GM23338 (cell line): ENCODE results near the gene AFF1. TPM values are rescaled to one million over a fixed set of nuclear protein-coding genes. Genes with fewer than 3 reads are reported as not detected.
A peak's percentile ranks its signal among the peaks of the same experiment; 100 is the strongest.

Experiments
- ATAC-seq: fragments of 200-7000 bp; cut with Tn5 transposase; 3 replicates; pipeline ENCODE4 v1.9.1; 2020
- DNase-seq: peaks from one replicate; pipeline ENCODE4 v3.0.0-alpha.2; 2015; ENCODE audit warnings: low spot score
- H2AFZ ChIP-seq: fragments of 200-600 bp; sonication (generic); 2 replicates; pipeline ENCODE4 v1.8.0; 2016; ENCODE audit warnings: antibody characterized with exemption, mild to moderate bottlenecking, moderate library complexity
- H3F3A ChIP-seq: fragments of 200-600 bp; sonication (generic); replicated peaks from 2 replicates; pipeline ENCODE4 v1.8.0; 2017; ENCODE audit warnings: antibody characterized with exemption, mixed run types, low read depth
- H3K27ac ChIP-seq: fragments of 200-600 bp; sonication (generic); 2 replicates; pipeline ENCODE4 v1.6.1; 2016; ENCODE audit warnings: low read depth
- H3K27me3 ChIP-seq: fragments of 200-600 bp; sonication (generic); 2 replicates; pipeline ENCODE4 v1.8.0; 2016; ENCODE audit warnings: mild to moderate bottlenecking, mixed run types, moderate library complexity; ENCODE audit not compliant: insufficient read depth
- H3K36me3 ChIP-seq: fragments of 200-600 bp; sonication (generic); 2 replicates; pipeline ENCODE4 v1.8.0; 2016; ENCODE audit warnings: mild to moderate bottlenecking; ENCODE audit not compliant: insufficient read depth
- H3K4me1 ChIP-seq: fragments of 200-600 bp; sonication (generic); 2 replicates; pipeline ENCODE4 v1.8.0; 2016; ENCODE audit warnings: mild to moderate bottlenecking, moderate library complexity; ENCODE audit not compliant: insufficient read depth
- H3K4me2 ChIP-seq: fragments of 200-600 bp; sonication (generic); 2 replicates; pipeline ENCODE4 v1.7.1; 2017; ENCODE audit warnings: mixed run types
- H3K4me3 ChIP-seq: fragments of 200-600 bp; sonication (generic); 2 replicates; pipeline ENCODE4 v1.6.1; 2016; ENCODE audit warnings: mixed run types
- H3K79me2 ChIP-seq: fragments of 200-600 bp; sonication (generic); replicated peaks from 2 replicates; pipeline ENCODE4 v1.8.0; 2017; ENCODE audit warnings: mild to moderate bottlenecking; ENCODE audit not compliant: insufficient read depth
- H3K9me2 ChIP-seq: fragments of 200-600 bp; sonication (generic); 2 replicates; pipeline ENCODE4 v1.8.0; 2017; ENCODE audit not compliant: insufficient read depth
- H4K20me1 ChIP-seq: fragments of 200-600 bp; sonication (generic); replicated peaks from 2 replicates; pipeline ENCODE4 v1.8.0; 2017; ENCODE audit warnings: mild to moderate bottlenecking; ENCODE audit not compliant: insufficient read depth
- H3K27ac Mint-ChIP-seq: 2 replicates; pipeline ENCODE4 v1.8.0; 2020; ENCODE audit warnings: inconsistent platforms, mild to moderate bottlenecking, moderate library complexity, mixed read lengths
- H3K27me3 Mint-ChIP-seq: 3 replicates; pipeline ENCODE4 v1.8.0; 2022; ENCODE audit warnings: low read depth, mild to moderate bottlenecking, moderate library complexity, mixed read lengths, inconsistent platforms; ENCODE audit not compliant: insufficient read depth, poor library complexity
- H3K36me3 Mint-ChIP-seq: 3 replicates; pipeline ENCODE4 v1.8.0; 2021; ENCODE audit warnings: low read depth, mild to moderate bottlenecking, inconsistent platforms, moderate library complexity, mixed read lengths
- H3K4me1 Mint-ChIP-seq: 3 replicates; pipeline ENCODE4 v1.8.0; 2020; ENCODE audit warnings: mild to moderate bottlenecking, inconsistent platforms, mixed read lengths
- H3K4me3 Mint-ChIP-seq: 3 replicates; pipeline ENCODE4 v1.8.0; 2021; ENCODE audit warnings: moderate library complexity, mild to moderate bottlenecking, inconsistent platforms, mixed read lengths
- H3K9me3 Mint-ChIP-seq: 3 replicates; pipeline ENCODE4 v1.8.0; 2020; ENCODE audit warnings: moderate library complexity, mild to moderate bottlenecking, inconsistent platforms, mixed read lengths
- EZH2 ChIP-seq: fragments of 200-600 bp; sonication (generic); IDR thresholded peaks from one replicate; pipeline ENCODE4 v1.8.0; 2017; ENCODE audit warnings: antibody characterized with exemption, mild to moderate bottlenecking, low read depth; ENCODE audit not compliant: unreplicated experiment
- JUNB ChIP-seq: IDR thresholded peaks from one replicate; pipeline ENCODE4 v1.6.1; 2016; ENCODE audit warnings: antibody characterized with exemption; ENCODE audit not compliant: unreplicated experiment
- POLR2AphosphoS5 ChIP-seq: IDR thresholded peaks from 2 replicates; pipeline ENCODE4 v1.6.1; 2016; ENCODE audit warnings: antibody characterized with exemption, low read depth
- REST ChIP-seq: IDR thresholded peaks from one replicate; pipeline ENCODE4 v1.6.1; 2018; ENCODE audit warnings: antibody characterized with exemption; ENCODE audit not compliant: unreplicated experiment
- ZNF331 ChIP-seq: fragments of 250-450 bp; sonication (Bioruptor Pico); IDR thresholded peaks from 2 replicates; pipeline ENCODE4 v1.5.0; 2020; ENCODE audit warnings: low read depth, mild to moderate bottlenecking, moderate library complexity
- polyA plus RNA-seq: library from polyadenylated mRNA; unstranded; fragments of >200 nt; fragmentation: Nextera tagmentation; extraction: Ambion mirVana; gene quantifications from 2 replicates; pipeline ENCODE4 v1.2.1, GENCODE V29; 2016
- total RNA-seq: library from RNA; depleted of rRNA; stranded (reverse); fragments of >200 nt; shearing (Covaris generic); gene quantifications from 2 replicates; pipeline ENCODE4 v1.2.3, GENCODE V29; 2014
- TF ChIP-seq, protein P1 (sequence below): IDR thresholded peaks from 2 replicates; pipeline ENCODE4 v1.6.1; 2016; ENCODE audit warnings: antibody characterized with exemption
- TF ChIP-seq, protein P2 (sequence below): fragments of 250-450 bp; sonication (Bioruptor Pico); IDR thresholded peaks from 2 replicates; pipeline ENCODE4 v1.5.0; 2020; ENCODE audit warnings: mild to moderate bottlenecking, moderate library complexity
- TF ChIP-seq, protein P3 (sequence below), 2 experiments: fragments of 200-600 bp in 1 of 2; sonication (generic) in 1 of 2; conservative IDR thresholded peaks; 2 replicates each; pipeline versions ENCODE4 v1.5.1 to v1.6.1; 2016 to 2017; ENCODE audit warnings: antibody characterized with exemption in 2 of 2, low read depth in 2 of 2, mild to moderate bottlenecking in 2 of 2, moderate library complexity in 1 of 2

The AFF1 gene
- total and polyA plus RNA-seq, 2 experiments from 2014 or later = 42.6 to 67.2 TPM

GRCh38 chr4:86939729-86940575, 5.1 kb downstream of the AFF1 start:
- Mint-ChIP-seq H3K4me3 (peak overlapping the region; percentile 45), H3K9me3 (no peaks in the 10 kb centered on the region; the same call in 2 of the 3 replicates), H3K27ac (peak overlapping the region; percentile 74; the same call in 1 of the 2 replicates), H3K27me3 (peaks cover 11% of the 10 kb centered on the region), H3K36me3 (peaks cover 2% of the 10 kb centered on the region; the same call in 1 of the 3 replicates), H3K4me1 (peaks cover 47% of the 10 kb centered on the region)
- peak overlapping the region; percentile 46; the same call in 1 of the 2 replicates for H3K27ac ChIP-seq
- H2AFZ ChIP-seq = no peak overlapping the region
- ATAC-seq = no peak
- H3K4me1 ChIP-seq = peaks cover 47% of the 10 kb centered on the region
- H3K36me3 ChIP-seq = no peaks in the 10 kb centered on the region
- peaks cover 89% of the 10 kb centered on the region for H3K79me2 ChIP-seq
- no peak for TF ChIP-seq ZNF331 (CRISPR knock-in tag)
- TF ChIP-seq, protein P1, sequence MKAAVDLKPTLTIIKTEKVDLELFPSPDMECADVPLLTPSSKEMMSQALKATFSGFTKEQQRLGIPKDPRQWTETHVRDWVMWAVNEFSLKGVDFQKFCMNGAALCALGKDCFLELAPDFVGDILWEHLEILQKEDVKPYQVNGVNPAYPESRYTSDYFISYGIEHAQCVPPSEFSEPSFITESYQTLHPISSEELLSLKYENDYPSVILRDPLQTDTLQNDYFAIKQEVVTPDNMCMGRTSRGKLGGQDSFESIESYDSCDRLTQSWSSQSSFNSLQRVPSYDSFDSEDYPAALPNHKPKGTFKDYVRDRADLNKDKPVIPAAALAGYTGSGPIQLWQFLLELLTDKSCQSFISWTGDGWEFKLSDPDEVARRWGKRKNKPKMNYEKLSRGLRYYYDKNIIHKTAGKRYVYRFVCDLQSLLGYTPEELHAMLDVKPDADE = no peak
- TF ChIP-seq, protein P2, sequence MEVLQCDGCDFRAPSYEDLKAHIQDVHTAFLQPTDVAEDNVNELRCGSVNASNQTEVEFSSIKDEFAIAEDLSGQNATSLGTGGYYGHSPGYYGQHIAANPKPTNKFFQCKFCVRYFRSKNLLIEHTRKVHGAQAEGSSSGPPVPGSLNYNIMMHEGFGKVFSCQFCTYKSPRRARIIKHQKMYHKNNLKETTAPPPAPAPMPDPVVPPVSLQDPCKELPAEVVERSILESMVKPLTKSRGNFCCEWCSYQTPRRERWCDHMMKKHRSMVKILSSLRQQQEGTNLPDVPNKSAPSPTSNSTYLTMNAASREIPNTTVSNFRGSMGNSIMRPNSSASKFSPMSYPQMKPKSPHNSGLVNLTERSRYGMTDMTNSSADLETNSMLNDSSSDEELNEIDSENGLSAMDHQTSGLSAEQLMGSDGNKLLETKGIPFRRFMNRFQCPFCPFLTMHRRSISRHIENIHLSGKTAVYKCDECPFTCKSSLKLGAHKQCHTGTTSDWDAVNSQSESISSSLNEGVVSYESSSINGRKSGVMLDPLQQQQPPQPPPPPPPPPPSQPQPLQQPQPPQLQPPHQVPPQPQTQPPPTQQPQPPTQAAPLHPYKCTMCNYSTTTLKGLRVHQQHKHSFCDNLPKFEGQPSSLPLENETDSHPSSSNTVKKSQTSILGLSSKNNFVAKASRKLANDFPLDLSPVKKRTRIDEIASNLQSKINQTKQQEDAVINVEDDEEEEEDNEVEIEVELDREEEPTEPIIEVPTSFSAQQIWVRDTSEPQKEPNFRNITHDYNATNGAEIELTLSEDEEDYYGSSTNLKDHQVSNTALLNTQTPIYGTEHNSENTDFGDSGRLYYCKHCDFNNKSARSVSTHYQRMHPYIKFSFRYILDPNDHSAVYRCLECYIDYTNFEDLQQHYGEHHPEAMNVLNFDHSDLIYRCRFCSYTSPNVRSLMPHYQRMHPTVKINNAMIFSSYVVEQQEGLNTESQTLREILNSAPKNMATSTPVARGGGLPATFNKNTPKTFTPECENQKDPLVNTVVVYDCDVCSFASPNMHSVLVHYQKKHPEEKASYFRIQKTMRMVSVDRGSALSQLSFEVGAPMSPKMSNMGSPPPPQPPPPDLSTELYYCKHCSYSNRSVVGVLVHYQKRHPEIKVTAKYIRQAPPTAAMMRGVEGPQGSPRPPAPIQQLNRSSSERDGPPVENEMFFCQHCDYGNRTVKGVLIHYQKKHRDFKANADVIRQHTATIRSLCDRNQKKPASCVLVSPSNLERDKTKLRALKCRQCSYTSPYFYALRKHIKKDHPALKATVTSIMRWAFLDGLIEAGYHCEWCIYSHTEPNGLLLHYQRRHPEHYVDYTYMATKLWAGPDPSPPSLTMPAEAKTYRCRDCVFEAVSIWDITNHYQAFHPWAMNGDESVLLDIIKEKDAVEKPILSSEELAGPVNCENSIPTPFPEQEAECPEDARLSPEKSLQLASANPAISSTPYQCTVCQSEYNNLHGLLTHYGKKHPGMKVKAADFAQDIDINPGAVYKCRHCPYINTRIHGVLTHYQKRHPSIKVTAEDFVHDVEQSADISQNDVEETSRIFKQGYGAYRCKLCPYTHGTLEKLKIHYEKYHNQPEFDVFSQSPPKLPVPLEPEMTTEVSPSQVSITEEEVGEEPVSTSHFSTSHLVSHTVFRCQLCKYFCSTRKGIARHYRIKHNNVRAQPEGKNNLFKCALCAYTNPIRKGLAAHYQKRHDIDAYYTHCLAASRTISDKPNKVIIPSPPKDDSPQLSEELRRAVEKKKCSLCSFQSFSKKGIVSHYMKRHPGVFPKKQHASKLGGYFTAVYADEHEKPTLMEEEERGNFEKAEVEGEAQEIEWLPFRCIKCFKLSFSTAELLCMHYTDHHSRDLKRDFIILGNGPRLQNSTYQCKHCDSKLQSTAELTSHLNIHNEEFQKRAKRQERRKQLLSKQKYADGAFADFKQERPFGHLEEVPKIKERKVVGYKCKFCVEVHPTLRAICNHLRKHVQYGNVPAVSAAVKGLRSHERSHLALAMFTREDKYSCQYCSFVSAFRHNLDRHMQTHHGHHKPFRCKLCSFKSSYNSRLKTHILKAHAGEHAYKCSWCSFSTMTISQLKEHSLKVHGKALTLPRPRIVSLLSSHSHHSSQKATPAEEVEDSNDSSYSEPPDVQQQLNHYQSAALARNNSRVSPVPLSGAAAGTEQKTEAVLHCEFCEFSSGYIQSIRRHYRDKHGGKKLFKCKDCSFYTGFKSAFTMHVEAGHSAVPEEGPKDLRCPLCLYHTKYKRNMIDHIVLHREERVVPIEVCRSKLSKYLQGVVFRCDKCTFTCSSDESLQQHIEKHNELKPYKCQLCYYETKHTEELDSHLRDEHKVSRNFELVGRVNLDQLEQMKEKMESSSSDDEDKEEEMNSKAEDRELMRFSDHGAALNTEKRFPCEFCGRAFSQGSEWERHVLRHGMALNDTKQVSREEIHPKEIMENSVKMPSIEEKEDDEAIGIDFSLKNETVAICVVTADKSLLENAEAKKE (CRISPR knock-in tag) = no peak
- TF ChIP-seq POLR2AphosphoS5 = no peak
- no peak for TF ChIP-seq REST
- TF ChIP-seq, protein P3, sequence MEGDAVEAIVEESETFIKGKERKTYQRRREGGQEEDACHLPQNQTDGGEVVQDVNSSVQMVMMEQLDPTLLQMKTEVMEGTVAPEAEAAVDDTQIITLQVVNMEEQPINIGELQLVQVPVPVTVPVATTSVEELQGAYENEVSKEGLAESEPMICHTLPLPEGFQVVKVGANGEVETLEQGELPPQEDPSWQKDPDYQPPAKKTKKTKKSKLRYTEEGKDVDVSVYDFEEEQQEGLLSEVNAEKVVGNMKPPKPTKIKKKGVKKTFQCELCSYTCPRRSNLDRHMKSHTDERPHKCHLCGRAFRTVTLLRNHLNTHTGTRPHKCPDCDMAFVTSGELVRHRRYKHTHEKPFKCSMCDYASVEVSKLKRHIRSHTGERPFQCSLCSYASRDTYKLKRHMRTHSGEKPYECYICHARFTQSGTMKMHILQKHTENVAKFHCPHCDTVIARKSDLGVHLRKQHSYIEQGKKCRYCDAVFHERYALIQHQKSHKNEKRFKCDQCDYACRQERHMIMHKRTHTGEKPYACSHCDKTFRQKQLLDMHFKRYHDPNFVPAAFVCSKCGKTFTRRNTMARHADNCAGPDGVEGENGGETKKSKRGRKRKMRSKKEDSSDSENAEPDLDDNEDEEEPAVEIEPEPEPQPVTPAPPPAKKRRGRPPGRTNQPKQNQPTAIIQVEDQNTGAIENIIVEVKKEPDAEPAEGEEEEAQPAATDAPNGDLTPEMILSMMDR (conservative IDR thresholded peaks at IDR 0.05; ENCODE audit: low read depth in 2 of 2) = no peak
- no peak for TF ChIP-seq EZH2
- TF ChIP-seq JUNB = no peak
- H3F3A ChIP-seq = peaks cover 6% of the 10 kb centered on the region
- H3K27me3 ChIP-seq = no peaks in the 10 kb centered on the region
- H3K9me2 ChIP-seq = no peaks in the 10 kb centered on the region
- DNase-seq = no peak
- H3K4me3 ChIP-seq = no peak overlapping the region
- H3K4me2 ChIP-seq = peak overlapping the region; percentile 10; the same call in 1 of the 2 replicates
- peaks cover 14% of the 10 kb centered on the region for H4K20me1 ChIP-seq
